HepG2 (cell line): ENCODE measurements around the gene PRRT1. TPM values are rescaled to one million over a fixed set of nuclear protein-coding genes. Genes with fewer than 3 reads are reported as not detected.

Experiments used
- AGO1 ChIP-seq: fragments of 200-400 bp; formaldehyde crosslinking; IDR thresholded peaks from 2 replicates; pipeline ENCODE4 v1.6.1; 2017; ENCODE audit warnings: mild to moderate bottlenecking, low read depth, low read length, moderate library complexity; ENCODE audit not compliant: poor library complexity, severe bottlenecking
- DMAP1 ChIP-seq: IDR thresholded peaks from 2 replicates; pipeline ENCODE4 v1.6.1; 2016
- HNRNPL ChIP-seq: fragments of 200-400 bp; formaldehyde crosslinking; IDR thresholded peaks from 2 replicates; pipeline ENCODE4 v1.6.1; 2017; ENCODE audit warnings: mild to moderate bottlenecking, low read depth, low read length
- KLF16 ChIP-seq, 2 experiments: sonication (generic) in 1 of 2; formaldehyde crosslinking in 1 of 2; IDR thresholded peaks; 2 replicates each; pipeline versions ENCODE4 v1.6.1 to v1.8.0; 2016 to 2023; ENCODE audit warnings: missing genetic modification reagents in 2 of 2, missing compliant biosample characterization in 1 of 2
- TBL1XR1 ChIP-seq: fragments of 150-350 bp; IDR thresholded peaks from 2 replicates; pipeline ENCODE4 v1.6.1; 2014; ENCODE audit warnings: borderline replicate concordance, low read length; ENCODE audit not compliant: partially characterized antibody
- TBP ChIP-seq: sonication (generic); formaldehyde crosslinking; IDR thresholded peaks from 2 replicates; pipeline ENCODE4 v1.5.0; 2020; ENCODE audit warnings: missing genetic modification reagents
- TCF12 ChIP-seq, 2 experiments: fragments of 450-650 bp in 1 of 2; sonication (generic) in 1 of 2; formaldehyde crosslinking in 1 of 2; IDR thresholded peaks; 2 replicates each; pipeline versions ENCODE4 v1.6.1 to v1.8.0; 2017 to 2022; ENCODE audit warnings: antibody characterized with exemption in 1 of 2, mild to moderate bottlenecking in 1 of 2, missing genetic modification reagents in 1 of 2, moderate library complexity in 1 of 2
- XRCC5 ChIP-seq: fragments of 200-400 bp; formaldehyde crosslinking; optimal IDR thresholded peaks from 2 replicates; pipeline ENCODE3; 2017; ENCODE audit warnings: mild to moderate bottlenecking, low read length
- ZBTB21 ChIP-seq: sonication (generic); formaldehyde crosslinking; IDR thresholded peaks from 2 replicates; pipeline ENCODE4 v1.4.0; 2020; ENCODE audit warnings: missing genetic modification reagents
- ZFP36L1 ChIP-seq: sonication (generic); formaldehyde crosslinking; IDR thresholded peaks from 2 replicates; pipeline ENCODE4 v1.8.0; 2022; ENCODE audit warnings: mild to moderate bottlenecking, missing genetic modification reagents, moderate library complexity
- ZNF501 ChIP-seq: sonication (generic); formaldehyde crosslinking; IDR thresholded peaks from 2 replicates; pipeline ENCODE4 v1.5.1; 2020; ENCODE audit warnings: mild to moderate bottlenecking, moderate library complexity, missing genetic modification reagents
- ZNF558 ChIP-seq: sonication (generic); formaldehyde crosslinking; IDR thresholded peaks from 2 replicates; pipeline ENCODE4 v1.9.0; 2022; ENCODE audit warnings: mild to moderate bottlenecking, missing genetic modification reagents, borderline replicate concordance
- ZNF563 ChIP-seq: sonication (generic); formaldehyde crosslinking; IDR thresholded peaks from 2 replicates; pipeline ENCODE4 v1.8.0; 2022; ENCODE audit warnings: mild to moderate bottlenecking, moderate library complexity, missing genetic modification reagents
- ZNF766 ChIP-seq: sonication (generic); formaldehyde crosslinking; IDR thresholded peaks from 2 replicates; pipeline ENCODE4 v1.5.0; 2020; ENCODE audit warnings: missing genetic modification reagents, borderline replicate concordance
- ZNF816 ChIP-seq: sonication (generic); formaldehyde crosslinking; IDR thresholded peaks from 2 replicates; pipeline ENCODE4 v1.8.0; 2022; ENCODE audit warnings: missing genetic modification reagents, mild to moderate bottlenecking, borderline replicate concordance
- ZZZ3 ChIP-seq: sonication (generic); formaldehyde crosslinking; IDR thresholded peaks from 2 replicates; pipeline ENCODE4 v1.4.0; 2020; ENCODE audit warnings: missing genetic modification reagents, mild to moderate bottlenecking, borderline replicate concordance
- polyA plus RNA-seq, 8 experiments: library from polyadenylated mRNA; depleted of rRNA in 3 of 8; stranded (reverse) in 7 of 8; unstranded in 1 of 8; fragments of >200 nt; fragmentation: Illumina TruSeq in 4 of 8; extraction: Trizol in 4 of 8; gene quantifications; 2 replicates each; pipeline versions ENCODE4 v1.2.1 to v1.2.3, GENCODE V29; 2011 to 2016; ENCODE audit warnings: low read depth in 4 of 8, missing spikeins in 1 of 8, mixed read lengths in 1 of 8; ENCODE audit not compliant: insufficient read depth in 1 of 8
- total RNA-seq, 5 experiments: library from RNA; depleted of rRNA; stranded (reverse); fragments of >200 nt; fragmentation: Illumina TruSeq; extraction: Trizol; gene quantifications; 2 replicates each; pipeline ENCODE4 v1.2.3, GENCODE V29; 2016; ENCODE audit warnings: low read depth in 1 of 5
- TF ChIP-seq, protein P1 (sequence below): sonication (generic); formaldehyde crosslinking; IDR thresholded peaks from 2 replicates; pipeline ENCODE4 v1.5.1; 2020; ENCODE audit warnings: missing genetic modification reagents, mild to moderate bottlenecking, borderline replicate concordance
- TF ChIP-seq, protein P2 (sequence below): sonication (generic); formaldehyde crosslinking; IDR thresholded peaks from 2 replicates; pipeline ENCODE4 v1.4.0; 2020; ENCODE audit warnings: missing genetic modification reagents, borderline replicate concordance
- TF ChIP-seq, protein P3 (sequence below): IDR thresholded peaks from 2 replicates; pipeline ENCODE4 v1.6.1; 2018; ENCODE audit warnings: missing genetic modification reagents, mild to moderate bottlenecking, missing compliant biosample characterization
- TF ChIP-seq, protein P4 (sequence below): IDR thresholded peaks from 2 replicates; pipeline ENCODE4 v1.6.1; 2016; ENCODE audit warnings: missing biosample characterization, missing genetic modification reagents, low read depth

Gene PRRT1
- total and polyA plus RNA-seq, 2 of the 13 experiments (the other 11 are each of a cell fraction or from before 2014, with no cell fraction given): 0.64 to 1.4 TPM

GRCh38 chr6:32153564-32154513, 2.1 kb upstream of the PRRT1 start, which contains the start of gene PPT2 (continued):
- TF ChIP-seq, protein P1, sequence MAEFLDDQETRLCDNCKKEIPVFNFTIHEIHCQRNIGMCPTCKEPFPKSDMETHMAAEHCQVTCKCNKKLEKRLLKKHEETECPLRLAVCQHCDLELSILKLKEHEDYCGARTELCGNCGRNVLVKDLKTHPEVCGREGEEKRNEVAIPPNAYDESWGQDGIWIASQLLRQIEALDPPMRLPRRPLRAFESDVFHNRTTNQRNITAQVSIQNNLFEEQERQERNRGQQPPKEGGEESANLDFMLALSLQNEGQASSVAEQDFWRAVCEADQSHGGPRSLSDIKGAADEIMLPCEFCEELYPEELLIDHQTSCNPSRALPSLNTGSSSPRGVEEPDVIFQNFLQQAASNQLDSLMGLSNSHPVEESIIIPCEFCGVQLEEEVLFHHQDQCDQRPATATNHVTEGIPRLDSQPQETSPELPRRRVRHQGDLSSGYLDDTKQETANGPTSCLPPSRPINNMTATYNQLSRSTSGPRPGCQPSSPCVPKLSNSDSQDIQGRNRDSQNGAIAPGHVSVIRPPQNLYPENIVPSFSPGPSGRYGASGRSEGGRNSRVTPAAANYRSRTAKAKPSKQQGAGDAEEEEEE (CRISPR knock-in tag): peak; percentile 11; the same call in 1 of the 2 replicates
- TF ChIP-seq, protein P2, sequence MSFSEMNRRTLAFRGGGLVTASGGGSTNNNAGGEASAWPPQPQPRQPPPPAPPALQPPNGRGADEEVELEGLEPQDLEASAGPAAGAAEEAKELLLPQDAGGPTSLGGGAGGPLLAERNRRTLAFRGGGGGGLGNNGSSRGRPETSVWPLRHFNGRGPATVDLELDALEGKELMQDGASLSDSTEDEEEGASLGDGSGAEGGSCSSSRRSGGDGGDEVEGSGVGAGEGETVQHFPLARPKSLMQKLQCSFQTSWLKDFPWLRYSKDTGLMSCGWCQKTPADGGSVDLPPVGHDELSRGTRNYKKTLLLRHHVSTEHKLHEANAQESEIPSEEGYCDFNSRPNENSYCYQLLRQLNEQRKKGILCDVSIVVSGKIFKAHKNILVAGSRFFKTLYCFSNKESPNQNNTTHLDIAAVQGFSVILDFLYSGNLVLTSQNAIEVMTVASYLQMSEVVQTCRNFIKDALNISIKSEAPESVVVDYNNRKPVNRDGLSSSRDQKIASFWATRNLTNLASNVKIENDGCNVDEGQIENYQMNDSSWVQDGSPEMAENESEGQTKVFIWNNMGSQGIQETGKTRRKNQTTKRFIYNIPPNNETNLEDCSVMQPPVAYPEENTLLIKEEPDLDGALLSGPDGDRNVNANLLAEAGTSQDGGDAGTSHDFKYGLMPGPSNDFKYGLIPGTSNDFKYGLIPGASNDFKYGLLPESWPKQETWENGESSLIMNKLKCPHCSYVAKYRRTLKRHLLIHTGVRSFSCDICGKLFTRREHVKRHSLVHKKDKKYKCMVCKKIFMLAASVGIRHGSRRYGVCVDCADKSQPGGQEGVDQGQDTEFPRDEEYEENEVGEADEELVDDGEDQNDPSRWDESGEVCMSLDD (CRISPR knock-in tag): 0 out of 2 replicates have a peak, but pooled peaks have one; percentile 53
- TF ChIP-seq ZZZ3 (CRISPR knock-in tag) (peak; percentile 87; the same call in 1 of the 2 replicates), XRCC5 (peak; percentile 28), ZNF766 (CRISPR knock-in tag) (no peak; the same call in 1 of the 2 replicates), DMAP1 (peak; percentile 87; the same call in 1 of the 2 replicates), HNRNPL (peak; percentile 91), ZNF816 (peak; percentile 86; the same call in 1 of the 2 replicates), ZFP36L1 (CRISPR knock-in tag) (peak; percentile 62; the same call in 1 of the 2 replicates), KLF16 (CRISPR knock-in tag; IDR thresholded peaks at IDR 0.05) (no peak; a peak in 1 of 4 replicates), TBP (CRISPR knock-in tag) (0 out of 2 replicates have a peak, but pooled peaks have one; percentile 32), ZBTB21 (peak; percentile 50; the same call in 1 of the 2 replicates), ZNF563 (CRISPR knock-in tag) (no peak), AGO1 (peak; percentile 11), ZNF558 (CRISPR knock-in tag) (no peak), ZNF501 (CRISPR knock-in tag) (peak; percentile 80), TBL1XR1 (peak; percentile 36), TCF12 (IDR thresholded peaks at IDR 0.05) (no peak), TCF12 (CRISPR knock-in tag; IDR thresholded peaks at IDR 0.05) (peak; percentile 68)
- TF ChIP-seq, protein P3, sequence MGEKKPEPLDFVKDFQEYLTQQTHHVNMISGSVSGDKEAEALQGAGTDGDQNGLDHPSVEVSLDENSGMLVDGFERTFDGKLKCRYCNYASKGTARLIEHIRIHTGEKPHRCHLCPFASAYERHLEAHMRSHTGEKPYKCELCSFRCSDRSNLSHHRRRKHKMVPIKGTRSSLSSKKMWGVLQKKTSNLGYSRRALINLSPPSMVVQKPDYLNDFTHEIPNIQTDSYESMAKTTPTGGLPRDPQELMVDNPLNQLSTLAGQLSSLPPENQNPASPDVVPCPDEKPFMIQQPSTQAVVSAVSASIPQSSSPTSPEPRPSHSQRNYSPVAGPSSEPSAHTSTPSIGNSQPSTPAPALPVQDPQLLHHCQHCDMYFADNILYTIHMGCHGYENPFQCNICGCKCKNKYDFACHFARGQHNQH (CRISPR knock-in tag): peak; percentile 60; the same call in 1 of the 2 replicates
- TF ChIP-seq, protein P4, sequence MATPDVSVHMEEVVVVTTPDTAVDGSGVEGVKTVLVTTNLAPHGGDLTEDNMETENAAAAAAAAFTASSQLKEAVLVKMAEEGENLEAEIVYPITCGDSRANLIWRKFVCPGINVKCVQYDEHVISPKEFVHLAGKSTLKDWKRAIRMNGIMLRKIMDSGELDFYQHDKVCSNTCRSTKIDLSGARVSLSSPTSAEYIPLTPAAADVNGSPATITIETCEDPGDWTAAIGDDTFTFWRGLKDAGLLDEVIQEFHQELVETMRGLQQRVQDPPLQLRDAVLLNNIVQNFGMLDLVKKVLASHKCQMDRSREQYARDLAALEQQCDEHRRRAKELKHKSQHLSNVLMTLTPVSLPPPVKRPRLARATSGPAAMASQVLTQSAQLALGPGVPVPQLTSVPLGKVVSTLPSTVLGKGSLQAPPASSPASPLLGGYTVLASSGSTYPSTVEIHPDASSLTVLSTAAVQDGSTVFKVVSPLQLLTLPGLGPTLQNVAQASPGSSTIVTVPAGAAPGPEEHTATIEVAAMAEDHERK (CRISPR knock-in tag): 0 out of 2 replicates have a peak, but pooled peaks have one; percentile 14
